Right kidney (tissue), 1 donor: ENCODE results near the gene GALR2.

ENCODE experiments used
- DNase-seq: peaks from one replicate; pipeline ENCODE4 v3.0.0-alpha.2; 2016

Gene GALR2

GRCh38 chr17:76079956-76080767 lies 5.6 kb downstream of the GALR2 start:
- DNase-seq, result peak; percentile 65

GRCh38 chr17:76080768-76081287 lies 6.2 kb downstream of the GALR2 start:
- peak; percentile 29 for DNase-seq

GRCh38 chr17:76081295-76082210 lies 7.0 kb downstream of the GALR2 start:
- no peak for DNase-seq

DNA sequence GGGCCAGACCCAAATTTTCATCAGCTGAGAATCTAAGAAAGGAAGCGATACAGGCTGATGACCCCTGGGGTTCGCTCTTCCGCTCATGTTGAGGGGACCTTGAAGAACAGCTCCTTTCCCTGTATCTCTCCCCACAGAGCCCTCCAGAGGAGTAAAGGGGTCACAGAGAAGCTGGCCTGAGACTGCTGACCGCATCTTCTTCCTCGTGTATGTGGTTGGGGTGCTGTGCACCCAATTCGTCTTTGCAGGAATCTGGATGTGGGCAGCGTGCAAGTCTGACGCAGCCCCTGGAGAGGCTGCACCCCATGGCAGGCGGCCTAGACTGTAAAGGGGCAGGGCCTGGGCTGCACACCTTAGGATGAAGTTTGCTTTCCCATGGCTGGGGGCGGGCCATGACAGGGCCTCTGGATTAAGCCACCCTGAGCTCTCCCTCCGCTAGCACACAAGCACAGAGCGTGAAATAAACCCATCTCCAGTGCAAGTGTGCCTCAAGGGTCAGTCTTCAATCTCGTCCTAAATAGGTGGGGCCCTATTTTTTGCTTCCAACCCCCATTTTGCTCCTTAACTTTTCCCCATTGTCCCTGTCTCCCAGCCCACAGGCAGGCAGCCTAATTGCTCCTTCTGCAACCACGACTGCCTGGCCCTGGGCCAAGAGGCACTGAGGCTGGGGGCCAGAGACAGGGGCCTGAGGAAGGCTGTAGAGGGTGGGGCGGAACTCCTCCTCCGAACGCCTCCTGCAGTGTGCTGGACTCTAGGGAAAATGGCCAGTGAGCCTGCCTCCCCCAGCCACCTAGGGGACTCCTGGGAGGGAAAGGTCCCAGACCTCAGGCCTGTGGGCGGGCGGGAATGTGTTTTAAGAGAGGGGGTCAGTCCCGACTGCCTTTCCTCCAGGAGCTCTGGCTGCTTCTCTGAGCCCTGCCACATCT lies 8.0 kb downstream of the GALR2 start:
- DNase-seq, result no peak

DNA sequence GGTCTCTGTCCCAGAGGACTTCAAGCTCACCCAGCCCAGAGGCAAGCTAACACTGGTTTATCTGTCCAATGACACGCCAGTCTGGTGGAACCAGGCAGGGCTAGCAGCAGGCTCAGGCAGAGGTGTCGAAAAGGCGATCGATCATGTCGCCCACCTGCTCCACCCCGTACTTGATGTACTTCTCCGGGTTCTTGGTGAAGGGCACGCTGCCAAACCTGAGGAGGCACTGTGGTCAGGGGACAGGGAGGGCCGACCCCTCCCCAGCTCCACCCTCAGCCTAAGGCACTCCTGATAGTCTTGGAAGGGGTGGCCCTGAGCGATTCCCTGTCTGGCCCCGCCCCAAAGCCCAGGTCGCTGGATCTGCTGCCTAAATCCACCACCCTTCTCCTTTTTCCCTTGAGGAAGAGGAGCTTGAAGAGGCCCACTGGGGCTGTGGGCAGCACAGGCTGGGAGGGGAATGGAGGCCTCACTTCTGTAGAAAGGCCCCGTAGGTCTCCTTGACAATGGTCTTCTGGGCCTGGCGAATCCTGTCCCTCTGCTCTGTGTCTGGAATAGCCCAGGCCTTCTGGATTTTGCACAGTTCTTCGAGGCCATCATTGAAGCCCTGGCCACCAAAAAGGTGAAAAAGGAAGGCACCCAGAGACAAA lies 9.1 kb downstream of the GALR2 start:
- no peak for DNase-seq

GRCh38 chr17:76085066-76085730 lies 10.6 kb downstream of the GALR2 start:
- no peak for DNase-seq

DNA sequence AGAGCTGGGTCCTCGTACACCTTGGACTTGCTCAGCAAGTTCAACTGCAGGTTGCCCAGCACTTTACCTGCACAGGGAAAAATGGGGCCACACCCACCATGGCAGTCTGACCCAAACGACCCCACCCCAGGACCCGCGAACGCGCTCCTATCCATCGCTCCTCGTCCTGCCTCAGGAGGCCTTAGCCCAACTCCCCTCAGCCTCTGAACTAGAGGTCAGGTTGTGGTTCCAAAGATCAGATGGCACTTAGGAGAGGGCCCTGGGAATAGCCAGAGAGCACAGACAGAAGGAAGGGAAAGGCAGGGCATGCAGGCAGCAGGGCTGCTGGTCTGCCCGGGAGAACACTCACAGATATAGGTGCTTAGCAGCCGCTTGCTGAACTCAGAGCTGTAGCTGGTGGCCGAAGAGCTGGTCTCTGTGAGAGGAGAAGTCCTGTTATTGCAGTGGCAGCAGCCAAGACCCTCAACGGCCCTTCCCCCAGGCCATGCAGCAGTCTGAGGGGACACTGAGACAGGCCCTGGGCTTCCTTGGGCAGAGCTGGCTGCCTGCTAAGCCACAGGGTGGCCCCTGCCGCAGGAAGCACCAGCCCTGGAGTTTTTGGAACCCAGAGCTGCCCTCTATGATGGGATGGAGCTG lies 11.3 kb downstream of the GALR2 start:
- no peak for DNase-seq

DNA sequence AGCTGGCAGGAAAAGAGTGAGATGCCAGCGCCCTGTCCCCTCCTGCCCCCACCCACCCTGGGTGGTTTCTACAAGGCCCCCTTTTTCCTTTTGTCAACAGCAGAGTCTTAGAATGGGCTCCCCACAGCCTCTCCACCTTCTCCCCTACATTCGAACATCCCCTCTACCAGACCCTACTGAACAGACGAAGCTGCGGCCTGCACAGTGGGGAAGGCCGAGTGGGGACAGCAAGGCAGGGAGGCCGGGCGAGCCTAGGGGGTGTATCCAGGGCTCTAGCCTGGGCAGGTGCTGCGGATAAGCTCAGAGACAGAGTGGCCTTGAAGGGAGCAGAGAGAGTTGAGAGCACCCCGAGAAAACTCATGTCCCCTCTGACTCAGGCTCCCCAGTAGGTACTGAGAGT lies 11.8 kb downstream of the GALR2 start:
- no peak for DNase-seq

GRCh38 chr17:76087531-76087930 lies 12.9 kb downstream of the GALR2 start:
- DNase-seq, result no peak

DNA sequence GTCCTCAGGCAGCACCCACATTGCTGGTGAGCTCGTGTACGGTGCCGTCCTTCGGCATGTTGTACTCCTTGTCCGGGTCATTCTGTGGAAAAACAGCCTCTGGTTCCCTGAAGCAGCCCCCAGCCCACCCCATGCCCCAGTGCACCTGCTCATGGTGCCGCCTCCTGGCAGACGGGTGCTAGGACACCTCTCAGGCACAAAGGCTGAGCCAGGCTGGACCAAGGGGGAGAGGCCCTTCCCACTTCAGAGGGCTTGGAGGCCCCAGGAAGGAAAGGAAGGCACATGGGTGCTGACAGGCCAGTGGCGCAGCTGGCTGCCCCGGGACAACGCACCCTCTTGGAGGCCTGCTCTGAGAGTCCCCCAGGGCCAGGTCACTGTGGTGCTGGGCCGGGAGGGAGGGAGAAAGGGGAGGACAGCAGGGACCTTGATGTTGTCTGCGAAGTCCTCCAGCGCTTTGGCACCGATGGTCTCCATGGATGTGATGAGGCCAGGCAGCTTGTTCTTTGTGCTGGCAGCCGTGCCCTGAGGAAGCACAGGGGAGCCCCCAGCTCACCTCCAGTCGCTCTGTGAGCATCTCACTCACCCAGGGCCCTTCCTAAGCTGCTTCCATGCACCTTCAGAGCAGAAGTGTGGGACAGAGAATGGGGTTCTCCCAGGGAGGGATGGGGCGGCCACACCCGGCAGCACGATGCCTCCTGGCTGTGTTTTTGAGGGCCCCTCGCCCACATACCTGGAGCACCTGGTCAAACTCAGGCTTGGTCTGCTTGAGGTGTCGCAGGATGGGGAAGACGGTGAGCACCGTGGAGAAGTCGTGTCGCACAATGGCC lies 13.7 kb downstream of the GALR2 start:
- no peak for DNase-seq

GRCh38 chr17:76088868-76089576 lies 14.4 kb downstream of the GALR2 start:
- no peak for DNase-seq

DNA sequence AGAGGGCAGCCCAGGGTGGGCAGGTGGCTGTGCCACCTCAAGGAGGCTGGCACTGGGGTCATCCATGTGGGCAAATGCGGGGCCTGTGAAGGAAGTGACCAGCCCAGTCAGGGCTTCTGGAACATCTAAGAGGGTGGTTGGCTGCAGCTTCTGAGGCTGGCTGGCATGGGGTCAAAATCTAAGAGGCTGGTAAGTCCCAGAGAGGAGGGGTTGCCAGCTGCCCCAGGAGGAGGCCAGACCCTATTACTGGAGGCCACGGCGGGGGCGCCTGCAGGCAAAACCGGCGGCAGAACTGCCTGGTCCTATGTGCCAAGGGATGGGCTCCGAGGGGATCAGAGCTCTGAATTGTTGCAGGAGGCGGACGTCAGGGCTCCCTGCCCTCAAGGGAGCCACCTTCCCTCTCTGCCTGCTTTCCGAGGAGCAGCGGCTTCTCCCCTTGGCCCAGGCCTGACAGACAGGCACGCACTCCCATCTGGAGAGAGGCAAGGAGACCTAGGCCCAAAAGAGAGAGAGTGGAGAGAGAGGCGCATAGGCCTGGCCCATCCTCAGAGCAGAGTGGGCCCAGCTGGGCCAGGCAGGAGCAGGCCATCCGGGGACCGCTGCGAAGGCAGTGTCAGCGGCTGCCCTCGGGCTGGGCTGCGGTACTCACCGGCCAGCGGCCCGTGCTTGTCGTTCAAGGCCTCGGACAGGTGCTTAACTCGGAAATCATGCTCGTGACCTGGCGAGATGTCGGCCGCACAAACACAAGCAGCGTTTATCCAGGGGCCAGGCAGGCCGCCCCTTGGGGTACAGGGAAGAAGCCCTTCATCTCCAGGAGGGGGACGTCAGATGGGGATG lies 15.3 kb downstream of the GALR2 start:
- DNase-seq, result no peak

DNA sequence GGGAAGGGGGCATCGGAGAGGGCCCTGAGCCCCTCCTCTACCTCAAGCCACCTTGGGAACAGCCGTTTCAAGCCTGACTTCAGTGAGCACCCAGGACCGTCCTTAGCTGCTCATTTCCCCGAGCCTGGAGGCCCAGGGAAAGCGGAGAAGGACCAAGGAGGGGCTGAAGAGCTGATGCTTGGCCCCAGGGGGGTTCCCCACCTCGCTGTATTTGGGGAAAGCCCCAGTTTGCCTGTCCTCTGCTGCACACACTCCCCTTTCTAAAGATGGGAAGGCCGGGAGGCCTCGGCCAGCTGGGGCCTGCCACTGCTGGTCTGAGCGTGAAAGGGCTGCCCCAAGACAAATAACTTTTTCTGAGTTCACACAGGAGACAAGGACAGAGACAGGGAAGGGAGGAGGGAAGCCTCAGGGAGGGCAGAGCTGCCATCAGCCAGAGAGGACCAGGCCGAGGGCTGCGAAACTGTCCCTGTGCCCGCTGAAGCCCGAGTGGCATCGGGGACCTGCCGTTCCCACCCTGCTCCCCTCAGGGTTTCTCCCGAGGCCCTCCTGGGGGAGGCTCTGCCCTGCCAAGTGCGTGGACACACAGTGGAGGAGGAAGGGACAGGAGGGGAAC lies 16.0 kb downstream of the GALR2 start:
- DNase-seq, result no peak

GRCh38 chr17:76091526-76092286 lies 17.1 kb downstream of the GALR2 start:
- no peak for DNase-seq

DNA sequence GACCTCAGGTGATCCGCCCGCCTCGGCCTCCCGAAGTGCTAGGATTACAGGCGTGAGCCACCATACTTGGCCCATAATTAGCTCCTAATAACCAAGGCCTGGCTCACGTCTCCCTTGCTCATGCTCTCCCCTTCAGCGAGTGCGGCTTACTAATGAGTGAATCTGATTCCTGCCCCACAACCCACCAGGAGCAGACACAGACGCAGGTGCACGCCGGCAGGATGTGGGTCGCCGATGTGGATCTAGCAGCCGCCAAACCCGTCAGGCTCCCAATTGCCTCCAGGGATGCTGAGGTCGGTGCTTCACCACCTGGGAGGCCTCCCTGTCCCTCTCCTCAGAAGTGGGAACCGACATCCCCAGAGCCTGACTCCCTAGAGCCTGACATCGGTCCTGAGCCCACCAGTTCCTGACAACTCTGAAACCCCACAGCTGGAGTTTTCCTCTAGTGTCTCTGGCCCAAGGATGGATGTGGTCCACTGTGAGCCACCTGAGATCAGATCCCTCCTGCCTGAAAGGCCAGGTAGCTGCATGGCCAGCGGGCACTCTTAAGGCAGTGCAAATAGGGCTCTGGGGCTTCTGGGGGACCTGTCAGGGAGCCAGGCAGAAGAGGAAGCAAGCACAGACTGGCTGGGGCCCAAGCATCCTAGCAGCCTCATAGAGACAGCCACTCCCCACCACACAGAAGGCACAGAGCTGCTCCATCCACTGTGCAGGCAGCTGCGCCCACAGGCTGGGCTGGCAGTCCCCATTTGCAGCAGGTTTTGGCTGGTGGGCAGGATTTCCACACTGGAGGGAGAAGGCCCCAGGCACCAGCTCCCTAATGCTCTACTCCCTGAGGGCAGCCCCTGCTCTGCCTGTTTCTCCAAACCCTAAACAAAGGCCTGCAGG lies 18.2 kb downstream of the GALR2 start:
- no peak for DNase-seq

- no peak for DNase-seq
These were observed 19.5 kb downstream of the GALR2 start for GRCh38 chr17:76094046-76094445.
